NB4 (cell line): ENCODE measurements around the gene ANKS1A.

Experiments
- DNase-seq: peaks from one replicate; pipeline ENCODE4 v3.0.0; 2010; ENCODE audit warnings: low read depth
- H3K4me3 ChIP-seq: one replicate; pipeline ENCODE4 v1.5.1; 2011; ENCODE audit warnings: mild to moderate bottlenecking, low read depth, low read length, moderate library complexity
- MYC ChIP-seq: IDR thresholded peaks from 2 replicates; pipeline ENCODE4 v1.6.1; 2011; ENCODE audit warnings: low read depth, low read length
- POLR2A ChIP-seq: IDR thresholded peaks from 2 replicates; pipeline ENCODE4 v1.6.1; 2011; ENCODE audit warnings: mild to moderate bottlenecking; ENCODE audit not compliant: insufficient read length; ENCODE audit errors: extremely low read depth
- TF ChIP-seq, protein P1 (sequence below): IDR thresholded peaks from 2 replicates; pipeline ENCODE4 v1.6.1; 2011; ENCODE audit warnings: low read depth, low read length
- TF ChIP-seq, protein P2 (sequence below): IDR thresholded peaks from one replicate; pipeline ENCODE4 v1.5.1; 2012; ENCODE audit warnings: low read depth, low read length

The ANKS1A gene

GRCh38 chr6:35050757-35051330, 161.8 kb downstream of the ANKS1A start:
- H3K4me3 ChIP-seq: no peak overlapping the region
- TF ChIP-seq, protein P1, sequence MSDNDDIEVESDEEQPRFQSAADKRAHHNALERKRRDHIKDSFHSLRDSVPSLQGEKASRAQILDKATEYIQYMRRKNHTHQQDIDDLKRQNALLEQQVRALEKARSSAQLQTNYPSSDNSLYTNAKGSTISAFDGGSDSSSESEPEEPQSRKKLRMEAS: no peak
- TF ChIP-seq, protein P2, sequence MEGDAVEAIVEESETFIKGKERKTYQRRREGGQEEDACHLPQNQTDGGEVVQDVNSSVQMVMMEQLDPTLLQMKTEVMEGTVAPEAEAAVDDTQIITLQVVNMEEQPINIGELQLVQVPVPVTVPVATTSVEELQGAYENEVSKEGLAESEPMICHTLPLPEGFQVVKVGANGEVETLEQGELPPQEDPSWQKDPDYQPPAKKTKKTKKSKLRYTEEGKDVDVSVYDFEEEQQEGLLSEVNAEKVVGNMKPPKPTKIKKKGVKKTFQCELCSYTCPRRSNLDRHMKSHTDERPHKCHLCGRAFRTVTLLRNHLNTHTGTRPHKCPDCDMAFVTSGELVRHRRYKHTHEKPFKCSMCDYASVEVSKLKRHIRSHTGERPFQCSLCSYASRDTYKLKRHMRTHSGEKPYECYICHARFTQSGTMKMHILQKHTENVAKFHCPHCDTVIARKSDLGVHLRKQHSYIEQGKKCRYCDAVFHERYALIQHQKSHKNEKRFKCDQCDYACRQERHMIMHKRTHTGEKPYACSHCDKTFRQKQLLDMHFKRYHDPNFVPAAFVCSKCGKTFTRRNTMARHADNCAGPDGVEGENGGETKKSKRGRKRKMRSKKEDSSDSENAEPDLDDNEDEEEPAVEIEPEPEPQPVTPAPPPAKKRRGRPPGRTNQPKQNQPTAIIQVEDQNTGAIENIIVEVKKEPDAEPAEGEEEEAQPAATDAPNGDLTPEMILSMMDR: no peak
- no peak for TF ChIP-seq POLR2A
- no peak for TF ChIP-seq MYC
- DNase-seq: peak; percentile 62

GRCh38 chr6:35051396-35051795, 162.3 kb downstream of the ANKS1A start:
- DNase-seq: no peak
- no peak overlapping the region for H3K4me3 ChIP-seq
- TF ChIP-seq, protein P2: no peak
- TF ChIP-seq POLR2A: no peak

- TF ChIP-seq POLR2A (no peak), MYC (no peak)
- TF ChIP-seq, protein P2: no peak
- TF ChIP-seq, protein P1: no peak
- DNase-seq: no peak
- H3K4me3 ChIP-seq: no peak overlapping the region
These were observed 163.0 kb downstream of the ANKS1A start for GRCh38 chr6:35051997-35052583.

DNA sequence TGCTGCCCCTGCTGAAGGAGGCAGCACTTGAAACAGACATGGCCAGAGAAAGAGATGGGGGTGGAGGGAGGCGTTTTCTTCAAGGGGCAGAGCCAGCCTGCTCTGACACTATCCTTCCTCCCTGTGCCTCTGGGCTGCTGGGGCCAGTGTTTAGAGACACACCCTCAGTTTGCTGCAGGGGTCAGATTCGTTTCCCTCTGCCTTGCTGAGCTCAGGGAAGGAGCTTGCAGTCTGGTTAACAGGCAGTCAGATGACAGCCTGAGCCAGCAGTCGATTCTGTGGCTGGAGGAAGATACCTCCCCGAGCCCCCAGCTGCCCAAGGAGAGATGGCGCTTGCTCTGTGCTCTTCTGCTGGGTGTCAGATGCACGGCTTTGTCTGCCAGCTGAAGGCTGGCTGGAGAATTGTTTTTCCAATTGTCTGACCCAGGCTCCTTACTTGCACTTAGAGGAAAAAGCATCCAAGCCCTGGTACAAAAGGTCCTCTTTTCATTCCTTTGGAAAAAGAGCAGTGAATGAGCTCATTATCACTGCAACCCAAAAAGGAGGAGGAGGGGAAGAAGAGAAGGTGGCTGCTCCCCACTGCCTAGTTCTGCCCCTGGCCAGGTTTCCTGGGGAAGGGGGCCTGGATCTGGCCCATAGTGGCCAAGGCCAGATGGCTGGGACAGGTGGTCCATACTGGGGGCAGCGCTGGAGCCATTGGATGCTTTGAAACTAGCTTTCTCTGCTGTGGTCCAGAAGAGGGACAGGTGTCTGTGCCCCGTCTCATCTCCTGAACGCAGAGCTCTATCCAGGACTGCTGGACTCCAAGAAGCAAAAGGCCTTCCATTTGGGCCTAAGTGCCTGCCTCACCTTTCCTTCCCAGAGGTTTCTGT, 163.9 kb downstream of the ANKS1A start:
- TF ChIP-seq POLR2A: no peak
- no peak for TF ChIP-seq MYC
- TF ChIP-seq, protein P2: no peak
- TF ChIP-seq, protein P1: no peak

GRCh38 chr6:35053701-35054100, 164.6 kb downstream of the ANKS1A start:
- TF ChIP-seq, protein P1: no peak
- no peak for TF ChIP-seq MYC
- H3K4me3 ChIP-seq: no peak overlapping the region
- DNase-seq: no peak

More for the DNA sequence above, 163.9 kb downstream of the ANKS1A start:
- H3K4me3 ChIP-seq: no peak overlapping the region
- DNase-seq: peak; percentile 67

DNA sequence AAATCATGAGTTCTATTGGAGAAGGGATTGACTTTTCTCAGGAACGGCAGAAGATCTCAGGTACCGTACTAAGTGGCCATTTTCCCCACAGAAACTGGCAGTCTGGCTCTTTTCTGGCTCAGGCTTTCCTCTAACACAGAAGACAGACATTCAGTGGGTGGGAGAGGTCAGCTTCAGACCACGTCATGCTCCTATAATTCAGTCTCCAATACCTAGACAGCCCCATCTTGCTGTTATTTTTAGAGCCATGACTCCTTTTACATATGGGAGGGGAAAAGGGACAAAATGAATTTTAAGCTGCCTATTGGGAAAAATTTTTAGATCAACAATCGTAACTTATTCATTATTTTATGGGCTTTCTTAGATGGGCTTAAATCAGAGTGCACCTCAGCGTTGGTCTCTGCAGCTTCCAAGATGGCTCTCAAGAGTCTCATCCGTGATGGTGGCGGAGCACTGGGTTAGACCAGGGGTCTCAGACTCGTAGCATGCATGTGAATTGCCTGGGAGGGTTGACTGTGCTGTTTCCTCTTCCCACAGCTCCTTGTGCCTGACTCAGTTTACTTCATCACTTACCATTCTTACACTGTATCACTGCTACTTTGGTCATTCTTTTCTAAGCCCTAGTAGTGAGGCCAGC, 165.2 kb downstream of the ANKS1A start:
- TF ChIP-seq, protein P1: no peak
- TF ChIP-seq, protein P2: no peak
- TF ChIP-seq MYC (no peak), POLR2A (no peak)
- no peak for DNase-seq
- H3K4me3 ChIP-seq: no peak overlapping the region
